Activated naive CD4-positive, alpha-beta T cell treated with anti-CD3 and anti-CD28 coated beads, Interleukin-2, amount 50 U/mL, for 24 hours (primary cell): ENCODE measurements around the gene CSF3R.
A peak's percentile ranks its signal among the peaks of the same experiment; 100 is the strongest.

Source experiments
- H3K27ac Mint-ChIP-seq: one replicate; pipeline ENCODE4 v1.8.0; 2021; ENCODE audit warnings: mild to moderate bottlenecking, mixed read lengths
- H3K27me3 Mint-ChIP-seq: one replicate; pipeline ENCODE4 v1.8.0; 2021; ENCODE audit warnings: mixed read lengths
- H3K36me3 Mint-ChIP-seq: one replicate; pipeline ENCODE4 v1.8.0; 2021; ENCODE audit warnings: mixed read lengths
- H3K4me1 Mint-ChIP-seq: one replicate; pipeline ENCODE4 v1.8.0; 2021; ENCODE audit warnings: mixed read lengths
- H3K4me3 Mint-ChIP-seq: one replicate; pipeline ENCODE4 v1.8.0; 2021; ENCODE audit warnings: mild to moderate bottlenecking, mixed read lengths
- H3K9me3 Mint-ChIP-seq: one replicate; pipeline ENCODE4 v1.8.0; 2021; ENCODE audit warnings: mixed read lengths

Gene CSF3R

GRCh38 chr1:36438715-36439114 is 44.0 kb downstream of the CSF3R start:
- H3K4me3 Mint-ChIP-seq: no peak overlapping the region
- H3K27me3 Mint-ChIP-seq: no peaks in the 10 kb centered on the region
- no peaks in the 10 kb centered on the region for H3K36me3 Mint-ChIP-seq
- H3K27ac Mint-ChIP-seq: no peak overlapping the region
- no peaks in the 10 kb centered on the region for H3K9me3 Mint-ChIP-seq
- no peaks in the 10 kb centered on the region for H3K4me1 Mint-ChIP-seq

- Mint-ChIP-seq H3K27ac (no peak overlapping the region), H3K27me3 (no peaks in the 10 kb centered on the region), H3K9me3 (no peaks in the 10 kb centered on the region), H3K4me3 (no peak overlapping the region), H3K36me3 (no peaks in the 10 kb centered on the region), H3K4me1 (no peaks in the 10 kb centered on the region)
Observed at GRCh38 chr1:36436821-36437220, 45.9 kb downstream of the CSF3R start.

GRCh38 chr1:36433102-36433501 is 49.6 kb downstream of the CSF3R start:
- Mint-ChIP-seq H3K4me3 (no peak overlapping the region), H3K27ac (no peak overlapping the region), H3K27me3 (no peaks in the 10 kb centered on the region), H3K36me3 (no peaks in the 10 kb centered on the region), H3K4me1 (no peaks in the 10 kb centered on the region), H3K9me3 (no peaks in the 10 kb centered on the region)

GRCh38 chr1:36432616-36433015 is 50.1 kb downstream of the CSF3R start:
- Mint-ChIP-seq H3K4me3 (no peak overlapping the region), H3K27ac (no peak overlapping the region)

GRCh38 chr1:36425791-36426190 is 56.9 kb downstream of the CSF3R start:
- Mint-ChIP-seq H3K4me3 (no peak overlapping the region), H3K4me1 (peaks cover 8% of the 10 kb centered on the region), H3K36me3 (no peaks in the 10 kb centered on the region), H3K9me3 (no peaks in the 10 kb centered on the region), H3K27me3 (no peaks in the 10 kb centered on the region), H3K27ac (no peak overlapping the region)

More at GRCh38 chr1:36432616-36433015, 50.1 kb downstream of the CSF3R start:
- no peaks in the 10 kb centered on the region for H3K4me1 Mint-ChIP-seq
- no peaks in the 10 kb centered on the region for H3K36me3 Mint-ChIP-seq
- H3K9me3 Mint-ChIP-seq: no peaks in the 10 kb centered on the region
- no peaks in the 10 kb centered on the region for H3K27me3 Mint-ChIP-seq

- Mint-ChIP-seq H3K9me3 (no peaks in the 10 kb centered on the region), H3K4me3 (no peak overlapping the region), H3K4me1 (peaks cover 34% of the 10 kb centered on the region), H3K27me3 (no peaks in the 10 kb centered on the region), H3K27ac (peak overlapping the region; percentile 98), H3K36me3 (no peaks in the 10 kb centered on the region)
Observed at GRCh38 chr1:36421649-36422048, 61.1 kb downstream of the CSF3R start.

GRCh38 chr1:36420836-36421317 is 61.8 kb downstream of the CSF3R start:
- no peaks in the 10 kb centered on the region for H3K9me3 Mint-ChIP-seq
- peaks cover 34% of the 10 kb centered on the region for H3K4me1 Mint-ChIP-seq
- H3K27ac Mint-ChIP-seq: peak overlapping the region; percentile 98
- H3K4me3 Mint-ChIP-seq: peak overlapping the region; percentile 68
- no peaks in the 10 kb centered on the region for H3K27me3 Mint-ChIP-seq
- no peaks in the 10 kb centered on the region for H3K36me3 Mint-ChIP-seq

DNA sequence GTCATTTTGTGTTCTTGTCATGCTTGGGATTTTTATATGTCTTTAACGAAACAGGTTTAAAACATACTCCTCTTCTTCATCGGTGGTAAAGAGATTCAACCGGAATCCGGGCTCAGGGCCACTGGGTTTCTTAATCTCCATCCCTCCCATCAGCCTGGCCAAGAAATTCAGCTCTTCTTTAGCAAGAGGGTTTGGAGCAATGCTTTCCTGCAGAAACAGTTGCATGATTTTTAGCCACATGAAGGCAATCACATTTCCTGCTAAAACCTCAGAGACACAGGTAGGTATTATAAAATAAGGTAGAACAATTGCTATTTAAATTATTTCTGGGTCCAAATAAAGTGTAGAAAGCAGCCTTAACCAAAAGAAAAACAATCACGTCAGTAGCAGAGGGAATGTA is 62.3 kb downstream of the CSF3R start:
- H3K36me3 Mint-ChIP-seq: no peaks in the 10 kb centered on the region
- peaks cover 34% of the 10 kb centered on the region for H3K4me1 Mint-ChIP-seq
- H3K9me3 Mint-ChIP-seq: no peaks in the 10 kb centered on the region
- H3K4me3 Mint-ChIP-seq: peak overlapping the region; percentile 68
- H3K27ac Mint-ChIP-seq: peak overlapping the region; percentile 98
- no peaks in the 10 kb centered on the region for H3K27me3 Mint-ChIP-seq

DNA sequence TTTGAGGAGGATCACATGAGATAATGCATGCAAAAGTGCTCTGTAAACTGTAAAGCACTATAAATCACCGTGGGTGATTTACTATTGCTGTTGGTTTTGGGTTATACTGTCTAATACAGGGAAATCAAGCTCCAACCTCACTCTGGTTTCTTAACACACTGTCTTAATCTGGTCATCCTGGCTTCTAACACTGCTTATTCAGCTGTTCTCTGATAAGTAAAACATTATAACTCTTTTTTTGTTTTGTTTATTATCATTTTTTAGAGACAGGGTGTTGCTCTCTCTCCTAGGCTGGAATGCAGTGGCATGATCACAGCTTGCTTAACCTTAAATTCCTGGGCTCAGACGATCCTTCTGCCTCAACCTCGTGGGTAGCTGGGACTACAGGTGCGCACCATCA is 63.1 kb downstream of the CSF3R start:
- Mint-ChIP-seq H3K27ac (no peak overlapping the region), H3K4me3 (no peak overlapping the region), H3K9me3 (no peaks in the 10 kb centered on the region), H3K36me3 (no peaks in the 10 kb centered on the region), H3K4me1 (peaks cover 34% of the 10 kb centered on the region), H3K27me3 (no peaks in the 10 kb centered on the region)

GRCh38 chr1:36419140-36419539 is 63.6 kb downstream of the CSF3R start:
- H3K9me3 Mint-ChIP-seq: no peaks in the 10 kb centered on the region
- H3K4me1 Mint-ChIP-seq: peaks cover 34% of the 10 kb centered on the region
- H3K27ac Mint-ChIP-seq: no peak overlapping the region
- no peaks in the 10 kb centered on the region for H3K27me3 Mint-ChIP-seq
- H3K36me3 Mint-ChIP-seq: no peaks in the 10 kb centered on the region
- no peak overlapping the region for H3K4me3 Mint-ChIP-seq

DNA sequence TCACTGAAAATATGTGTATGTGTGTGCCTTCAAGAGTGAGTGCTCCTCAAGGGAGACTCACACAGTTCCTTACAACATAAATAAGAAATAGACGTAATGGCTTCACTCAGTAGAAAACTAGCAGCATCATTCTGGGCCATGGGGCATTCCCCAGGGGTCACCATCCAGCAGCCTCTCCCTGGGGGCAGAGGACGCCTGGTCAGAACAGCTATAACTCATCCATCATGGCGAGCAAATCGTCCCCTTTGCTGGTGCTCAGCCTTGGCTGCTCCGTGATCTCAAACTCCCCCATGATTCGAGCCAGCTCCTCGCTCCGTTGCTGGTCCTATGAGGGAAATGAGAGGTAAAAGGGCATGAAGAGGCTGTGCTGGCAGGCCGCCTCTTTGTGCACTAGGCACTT is 64.8 kb downstream of the CSF3R start:
- Mint-ChIP-seq H3K27me3 (no peaks in the 10 kb centered on the region), H3K36me3 (no peaks in the 10 kb centered on the region), H3K4me3 (no peak overlapping the region), H3K27ac (no peak overlapping the region), H3K4me1 (peaks cover 34% of the 10 kb centered on the region), H3K9me3 (no peaks in the 10 kb centered on the region)
